H54 (cell line): ENCODE results near the gene SAPCD2.

Source experiments
- DNase-seq: peaks from one replicate; pipeline ENCODE4 v3.0.0; 2011; ENCODE audit warnings: low spot score, mixed read lengths; ENCODE audit not compliant: insufficient read length
- FAIRE-seq: peaks from 3 replicates; lab custom pipeline; 2011; peaks lifted over from hg19 to GRCh38; lab: Jason Lieb, UNC
- POLR2A ChIP-seq: IDR thresholded peaks from 2 replicates; pipeline ENCODE4 v1.6.1; 2011; ENCODE audit warnings: low read depth, mild to moderate bottlenecking, low read length

SAPCD2 gene

GRCh38 chr9:137046088-137046787 is 24.1 kb downstream of the SAPCD2 start, which contains the start of gene NPDC1:
Gene NPDC1, minus strand, starts transcription at chr9:137046177. Its CDS starts 188 bp downstream, at chr9:137045989.
- DNase-seq: peak; percentile 100
- no peak for FAIRE-seq

GRCh38 chr9:137045294-137046087 is 24.9 kb downstream of the SAPCD2 start:
- DNase-seq (peak; percentile 89), FAIRE-seq (no peak)
- no peak for TF ChIP-seq POLR2A

More at GRCh38 chr9:137046088-137046787, 24.1 kb downstream of the SAPCD2 start, which contains the start of gene NPDC1:
- peak; percentile 69; the same call in 1 of the 2 replicates for TF ChIP-seq POLR2A

GRCh38 chr9:137044502-137045177 is 25.7 kb downstream of the SAPCD2 start:
- TF ChIP-seq POLR2A: no peak; the same call in 1 of the 2 replicates
- DNase-seq (peak; percentile 82), FAIRE-seq (no peak)

- no peak for TF ChIP-seq POLR2A
- no peak for FAIRE-seq
- DNase-seq: no peak
Observed at GRCh38 chr9:137044037-137044436, 26.3 kb downstream of the SAPCD2 start.

GRCh38 chr9:137042751-137043727 is 27.3 kb downstream of the SAPCD2 start:
- FAIRE-seq (no peak), DNase-seq (no peak)
- no peak for TF ChIP-seq POLR2A

GRCh38 chr9:137041124-137041523 is 29.2 kb downstream of the SAPCD2 start:
- DNase-seq (no peak), FAIRE-seq (no peak)
- TF ChIP-seq POLR2A: no peak

GRCh38 chr9:137040568-137040967 is 29.8 kb downstream of the SAPCD2 start:
- TF ChIP-seq POLR2A: no peak
- FAIRE-seq (no peak), DNase-seq (no peak)

- DNase-seq: no peak
- no peak for TF ChIP-seq POLR2A
- no peak for FAIRE-seq
Observed at GRCh38 chr9:137039611-137040366, 30.6 kb downstream of the SAPCD2 start.

GRCh38 chr9:137038916-137039315 is 31.4 kb downstream of the SAPCD2 start:
- no peak for TF ChIP-seq POLR2A
- no peak for DNase-seq
- FAIRE-seq: no peak

- no peak for TF ChIP-seq POLR2A
- no peak for DNase-seq
- no peak for FAIRE-seq
Observed at GRCh38 chr9:137037483-137037882, 32.9 kb downstream of the SAPCD2 start.

- TF ChIP-seq POLR2A: 0 out of 2 replicates have a peak, but pooled peaks have one; percentile 12
- DNase-seq: no peak
- no peak for FAIRE-seq
Observed at GRCh38 chr9:137037035-137037434, 33.3 kb downstream of the SAPCD2 start.

GRCh38 chr9:137035937-137036336 is 34.4 kb downstream of the SAPCD2 start:
- FAIRE-seq: no peak
- no peak for TF ChIP-seq POLR2A

More at GRCh38 chr9:137035937-137036336, 34.4 kb downstream of the SAPCD2 start:
- no peak for DNase-seq
